Measurements from ENCODE around the gene HOXC13.

HOXC13 gene

DNA sequence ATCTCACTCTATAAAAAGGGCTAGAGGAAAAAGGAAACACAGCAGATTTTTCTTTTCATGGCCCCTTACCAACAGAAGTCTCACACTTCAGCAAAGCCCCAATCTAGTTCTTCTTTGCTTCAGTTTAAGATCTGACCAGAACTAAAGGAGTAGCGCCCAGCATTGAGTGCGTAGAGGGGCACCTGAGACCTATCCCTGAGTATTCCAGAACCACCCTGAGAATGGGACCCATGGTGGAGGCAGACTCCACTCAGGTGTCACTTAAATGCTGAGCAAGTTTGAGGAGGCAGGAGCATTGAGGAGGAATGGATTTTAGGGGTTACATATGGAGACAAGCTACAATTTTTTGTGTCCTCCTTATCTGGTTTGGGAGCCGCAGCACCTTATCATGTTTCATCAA lies 32.5 kb downstream of the HOXC13 start:
- DNase-seq: no peak

DNA sequence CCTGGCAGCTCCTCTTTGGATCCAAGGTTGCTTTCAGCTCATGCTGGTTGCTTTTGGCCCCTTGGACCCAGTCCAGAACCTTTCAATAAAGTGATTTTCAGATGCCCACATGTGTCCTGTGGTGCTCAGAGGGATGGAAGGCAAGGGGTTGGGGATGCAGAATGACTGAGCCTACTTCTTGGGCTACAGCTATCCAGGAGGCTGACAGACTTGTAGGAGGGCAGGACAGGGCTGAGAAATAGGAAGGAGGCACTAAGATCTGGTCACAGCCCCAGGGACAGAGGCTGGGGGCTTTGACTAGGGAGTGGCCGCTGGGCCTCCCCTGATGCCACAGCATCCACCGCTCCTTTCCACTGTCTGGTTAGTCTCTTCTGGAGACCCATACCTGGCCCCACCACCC lies 33.1 kb downstream of the HOXC13 start:
- no peak for DNase-seq

- DNase-seq: no peak
These were observed 33.6 kb downstream of the HOXC13 start for GRCh38 chr12:53972152-53972702.

GRCh38 chr12:53972722-53973235 lies 34.1 kb downstream of the HOXC13 start, which contains the start of gene HOXC11:
Gene HOXC11, plus strand, starts transcription at chr12:53973126. Its CDS starts 116 bp downstream, at chr12:53973242.
- DNase-seq: no peak

DNA sequence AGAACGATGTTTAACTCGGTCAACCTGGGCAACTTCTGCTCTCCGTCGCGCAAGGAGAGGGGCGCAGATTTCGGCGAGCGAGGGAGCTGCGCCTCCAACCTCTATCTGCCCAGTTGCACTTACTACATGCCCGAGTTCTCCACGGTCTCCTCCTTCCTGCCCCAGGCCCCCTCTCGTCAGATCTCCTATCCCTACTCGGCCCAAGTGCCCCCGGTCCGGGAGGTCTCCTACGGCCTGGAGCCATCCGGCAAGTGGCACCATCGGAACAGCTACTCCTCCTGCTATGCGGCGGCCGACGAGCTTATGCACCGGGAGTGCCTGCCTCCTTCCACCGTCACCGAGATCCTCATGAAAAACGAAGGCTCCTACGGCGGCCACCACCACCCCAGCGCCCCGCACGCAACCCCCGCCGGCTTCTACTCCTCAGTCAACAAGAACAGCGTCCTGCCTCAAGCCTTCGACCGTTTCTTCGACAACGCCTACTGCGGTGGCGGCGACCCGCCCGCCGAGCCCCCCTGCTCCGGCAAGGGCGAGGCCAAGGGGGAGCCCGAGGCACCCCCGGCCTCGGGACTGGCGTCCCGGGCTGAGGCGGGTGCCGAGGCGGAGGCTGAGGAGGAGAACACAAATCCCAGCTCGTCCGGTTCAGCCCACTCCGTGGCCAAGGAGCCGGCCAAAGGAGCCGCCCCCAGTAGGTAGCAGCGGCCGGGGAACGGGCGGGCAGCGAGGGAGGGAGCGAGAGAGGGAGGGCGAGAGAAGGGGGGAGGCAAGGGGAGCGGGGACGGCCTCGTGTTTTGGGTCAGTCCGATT lies 34.8 kb downstream of the HOXC13 start:
- DNase-seq: no peak

DNA sequence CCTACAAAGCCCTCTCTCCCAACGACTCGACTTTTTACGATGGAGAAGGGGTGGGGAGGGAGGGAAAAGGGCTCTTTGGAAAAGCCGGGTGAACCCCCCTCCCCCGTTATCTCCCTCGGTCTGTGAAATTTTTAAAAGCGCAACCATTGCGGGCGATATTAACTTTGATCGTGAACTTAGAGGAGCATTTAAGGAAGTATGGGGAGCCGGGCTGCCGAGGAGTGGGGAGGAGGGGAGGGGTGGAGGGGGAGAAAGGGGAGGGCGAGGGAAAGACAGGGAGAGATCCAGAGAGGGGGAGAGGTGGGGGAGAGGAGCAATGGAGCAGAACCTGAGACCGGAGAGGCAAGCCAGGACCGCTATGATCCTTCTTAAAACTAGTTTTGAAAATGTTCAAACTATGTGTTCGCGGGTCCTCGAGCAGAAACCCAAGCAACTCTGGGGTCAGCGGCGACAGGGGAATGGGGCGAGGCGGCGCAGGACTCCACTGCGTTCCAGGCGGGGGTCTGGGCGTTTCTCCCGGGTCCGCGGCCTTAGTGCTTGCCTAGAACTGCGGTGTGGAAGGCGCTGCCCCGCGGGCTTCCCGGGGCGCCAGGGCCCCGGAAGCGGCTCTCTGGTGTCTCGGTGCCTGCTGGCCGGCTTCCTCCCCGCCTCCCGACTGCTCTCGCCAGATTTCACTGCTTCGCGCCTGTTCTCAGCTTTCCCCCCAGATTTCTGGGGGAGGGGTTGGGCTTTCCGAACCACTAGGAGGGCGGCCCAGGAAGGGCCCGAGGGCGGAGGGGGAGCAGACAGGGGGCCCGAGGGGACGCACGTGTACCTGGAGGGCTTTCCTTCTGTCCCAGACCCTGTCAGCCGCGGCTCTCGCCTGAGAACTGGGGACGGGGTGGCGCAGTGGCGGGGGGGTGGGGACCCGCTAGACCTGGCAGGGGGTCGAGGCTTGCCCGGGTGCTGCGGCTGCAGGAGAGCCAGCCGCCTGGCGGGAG lies 35.7 kb downstream of the HOXC13 start, which contains the start of gene HOTAIR:
TSS of gene HOTAIR (minus strand) at position 871 of the 980 bp plus-strand sequence.
- no peak for DNase-seq

DNA sequence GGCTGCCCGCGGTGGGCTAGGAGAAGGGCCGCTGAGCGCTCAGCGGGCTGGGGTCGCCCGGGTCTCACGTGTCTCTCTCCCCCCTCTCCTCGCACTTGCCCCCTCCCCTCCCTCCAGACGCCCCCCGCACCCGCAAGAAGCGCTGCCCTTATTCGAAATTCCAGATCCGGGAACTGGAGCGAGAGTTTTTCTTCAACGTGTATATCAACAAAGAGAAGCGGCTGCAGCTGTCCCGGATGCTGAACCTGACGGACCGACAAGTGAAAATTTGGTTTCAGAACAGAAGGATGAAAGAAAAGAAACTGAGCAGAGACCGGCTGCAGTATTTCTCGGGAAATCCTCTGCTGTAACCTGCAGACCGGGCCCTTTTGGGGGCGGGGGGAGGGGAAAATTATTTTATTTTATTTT lies 36.4 kb downstream of the HOXC13 start:
- DNase-seq: no peak

GRCh38 chr12:53975479-53976152 lies 37.0 kb downstream of the HOXC13 start:
- no peak for DNase-seq

- DNase-seq: no peak
These were observed 37.7 kb downstream of the HOXC13 start for GRCh38 chr12:53976172-53976822.

DNA sequence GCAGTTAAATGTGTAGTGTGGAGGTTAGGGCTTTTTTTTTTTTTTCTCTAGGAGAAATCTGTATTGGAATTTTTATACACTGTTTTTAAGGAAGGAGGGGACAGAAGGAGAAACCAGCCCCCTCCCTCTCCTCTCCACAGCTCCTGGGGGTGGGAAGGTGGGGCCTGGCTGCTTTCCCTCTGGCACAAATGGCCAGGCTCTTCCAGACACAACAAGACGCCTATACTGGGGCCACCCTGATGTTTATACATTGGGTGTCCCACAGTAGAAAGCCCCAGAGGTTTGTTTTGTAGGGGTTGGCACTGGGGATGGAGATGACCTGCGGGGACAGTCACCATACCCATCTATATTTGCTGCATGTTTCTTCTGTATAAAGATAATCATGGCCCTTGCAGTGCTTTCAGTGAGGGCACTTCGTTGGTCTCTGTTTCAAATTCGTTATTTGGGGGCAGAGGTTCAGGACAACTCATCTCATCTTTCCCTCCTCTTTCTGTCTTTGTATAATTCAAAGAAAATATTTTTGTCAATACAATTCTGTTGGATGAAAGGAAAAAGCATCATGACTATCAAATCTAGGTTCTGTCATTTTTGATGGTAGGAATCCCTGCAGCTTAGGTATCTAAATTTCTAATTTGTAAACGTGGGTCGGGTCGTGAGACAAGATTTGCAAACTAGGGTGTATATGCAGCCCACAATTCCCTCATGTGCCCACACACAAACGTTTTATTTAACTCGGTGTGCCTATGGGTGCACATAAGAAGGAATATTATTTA lies 38.4 kb downstream of the HOXC13 start:
- no peak for DNase-seq

- DNase-seq: no peak
These were observed 39.2 kb downstream of the HOXC13 start for GRCh38 chr12:53977596-53978445.

DNA sequence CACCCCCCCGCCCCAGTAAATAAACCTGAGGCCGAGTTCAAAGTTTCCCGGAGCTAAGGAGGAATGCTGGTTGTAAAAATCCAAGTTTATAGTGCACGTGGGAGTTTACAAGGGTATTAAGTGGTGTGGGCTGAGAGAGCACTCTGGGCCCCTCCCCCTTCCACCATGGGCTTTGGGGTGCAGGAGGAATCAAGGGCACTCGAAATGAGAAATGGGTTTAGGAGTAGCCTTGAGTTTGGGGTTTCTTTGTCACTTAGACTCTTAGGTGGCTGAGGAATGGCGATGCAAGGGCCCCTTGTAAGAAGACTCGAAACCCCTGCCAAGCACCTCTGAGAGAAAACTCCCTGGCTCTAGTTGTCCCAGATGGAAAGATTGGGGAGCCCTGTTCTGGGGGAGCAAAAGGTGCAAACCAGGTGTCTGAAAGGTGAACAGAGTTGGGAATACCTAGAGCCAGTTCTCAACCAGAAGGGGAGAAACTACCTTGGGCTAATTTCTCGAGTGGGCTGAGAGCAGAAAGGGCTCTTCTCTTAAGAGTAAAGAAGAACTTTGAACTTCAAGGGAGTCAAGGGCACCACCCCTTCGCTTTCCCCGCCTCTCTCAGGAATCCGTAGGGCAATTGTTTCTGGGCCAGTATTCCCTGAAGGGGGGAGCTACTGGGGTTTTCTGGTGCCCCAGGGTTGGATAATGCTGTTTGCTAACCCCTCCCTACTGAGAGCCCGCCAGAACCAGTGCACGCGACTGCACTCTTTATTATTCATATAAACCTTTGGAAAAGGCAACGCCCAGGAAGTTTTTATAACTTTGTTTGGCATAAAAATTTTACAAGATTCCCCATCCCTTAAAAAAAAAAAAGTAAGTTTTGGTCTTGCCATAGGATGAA lies 40.1 kb downstream of the HOXC13 start:
- DNase-seq: no peak

DNA sequence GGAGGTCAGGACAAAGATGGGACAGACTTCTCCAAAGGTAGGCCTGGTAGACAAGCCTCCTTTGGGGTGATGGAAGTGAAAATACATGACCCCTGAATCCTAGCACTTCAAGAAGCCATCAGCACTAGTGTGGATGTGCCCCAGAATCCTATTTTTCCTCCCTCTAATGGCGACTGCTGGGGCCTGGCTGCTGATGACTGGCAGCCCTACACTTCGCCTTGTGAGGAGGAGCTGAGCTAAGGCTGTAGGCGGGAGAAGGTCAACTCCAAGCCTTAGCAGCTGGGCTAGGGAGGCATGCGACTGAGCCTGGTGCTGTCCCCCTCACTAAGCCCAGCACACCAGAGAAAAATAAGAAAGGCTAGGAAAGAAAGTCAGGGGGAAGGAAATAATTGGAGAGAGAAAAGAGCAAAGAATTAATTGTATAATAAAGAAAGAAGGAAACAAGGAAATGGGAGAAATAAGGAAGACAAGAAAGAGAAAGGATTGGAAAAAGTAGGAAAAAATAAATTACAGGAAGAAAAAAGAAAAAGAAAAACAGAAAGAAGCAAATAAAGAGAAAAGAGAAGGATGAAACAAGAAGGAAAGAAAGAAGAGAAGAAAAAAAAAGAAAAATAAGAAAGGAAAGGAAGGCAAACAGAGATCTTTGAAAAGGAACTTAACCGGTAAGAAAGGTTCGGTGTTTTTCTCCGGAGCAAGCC lies 41.6 kb downstream of the HOXC13 start:
- no peak for DNase-seq

DNA sequence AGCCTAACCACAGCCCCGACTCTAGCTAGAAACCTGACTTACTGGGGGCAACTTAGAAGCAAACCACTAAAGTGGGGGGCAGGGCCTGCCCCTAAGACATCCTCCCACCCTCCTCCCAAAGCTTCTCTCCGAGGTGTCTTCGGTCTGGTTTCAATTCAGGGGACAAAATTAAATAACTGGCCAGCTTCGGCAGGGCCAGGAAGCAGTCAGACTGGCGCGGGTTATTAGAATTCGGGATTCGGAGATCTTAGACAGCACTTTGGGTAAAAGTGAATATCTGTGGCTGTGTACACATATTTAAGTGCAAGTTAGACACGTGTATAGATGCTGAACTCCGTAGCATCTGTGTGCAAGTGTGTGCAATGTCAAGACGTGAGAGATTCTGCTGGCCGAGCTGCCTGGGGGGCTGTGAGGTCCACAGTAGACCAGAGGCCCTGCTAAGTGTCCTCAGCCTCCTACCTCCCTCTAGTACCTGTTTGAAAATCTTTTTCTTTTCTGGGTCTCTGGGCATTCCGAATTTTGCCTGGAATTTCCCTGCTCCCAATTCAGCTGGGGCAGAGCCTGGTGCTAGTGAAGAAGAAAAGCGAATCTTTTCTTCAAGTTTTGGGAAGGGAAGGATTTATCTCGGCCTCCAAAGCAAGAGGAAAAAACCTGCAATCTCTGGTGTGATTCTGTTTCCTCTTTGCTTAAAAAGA lies 42.3 kb downstream of the HOXC13 start:
- DNase-seq: no peak

- DNase-seq: no peak
These were observed 43.3 kb downstream of the HOXC13 start for GRCh38 chr12:53981634-53982565.

Data from NCI-H1436 treated with DMSO at 0.1 percent for 48 hours (cell line).